ENCODE measurements around the gene DPH3. TPM values are rescaled to one million over a fixed set of nuclear protein-coding genes. Genes with fewer than 3 reads are reported as not detected.

DPH3 gene
- total and polyA plus RNA-seq, 4 donors: 11.7 to 22.0 (median 16.3) TPM

- H3K27me3 ChIP-seq (ENCODE audit: control insufficient read depth in 3 of 3, insufficient read depth in 3 of 3, low read length in 2 of 3): no peaks in the 10 kb centered on the region
- no peak for TF ChIP-seq CTCF (IDR thresholded peaks at IDR 0.05; ENCODE audit: control extremely low read depth, extremely low read depth)
- H3K4me3 ChIP-seq: no peak overlapping the region
- H3K36me3 ChIP-seq (ENCODE audit: control insufficient read depth in 4 of 4, insufficient read depth in 4 of 4, low read length in 4 of 4): peaks cover 4 to 10% (median 5%) of the 10 kb centered on the region in 4 donors
- no peaks in the 10 kb centered on the region for H3K9me3 ChIP-seq (ENCODE audit: control insufficient read depth in 4 of 4, insufficient read depth in 3 of 4, low read length in 3 of 4)
- no peak overlapping the region for H3K9ac ChIP-seq (ENCODE audit: insufficient read depth in 1 of 2, low read length in 2 of 2)
- no peak for ATAC-seq (ENCODE audit: insufficient read depth, low FRiP score)
- DNase-seq: no peak
- H3K4me1 ChIP-seq (ENCODE audit: control insufficient read depth in 5 of 5, insufficient read depth in 5 of 5, low read length in 5 of 5): peaks cover 2 to 13% (median 5%) of the 10 kb centered on the region in 5 donors
- 80 to 84% methylated on average over 9 of the region's 9 CpGs for WGBS, 2 donors
- H3K27ac ChIP-seq (ENCODE audit: low read depth in 1 of 2, low read length in 1 of 2): no peak overlapping the region
Observed at GRCh38 chr3:16297997-16298885, 33.5 kb upstream of the DPH3 start.

GRCh38 chr3:16295298-16295890, 30.7 kb upstream of the DPH3 start:
- H3K27me3 ChIP-seq (ENCODE audit: control insufficient read depth in 3 of 3, insufficient read depth in 3 of 3, low read length in 2 of 3): no peaks in the 10 kb centered on the region
- H3K36me3 ChIP-seq (ENCODE audit: control insufficient read depth in 4 of 4, insufficient read depth in 4 of 4, low read length in 4 of 4): peaks cover 4% of the 10 kb centered on the region in 4 donors
- no peak overlapping the region for H3K27ac ChIP-seq (ENCODE audit: low read depth in 1 of 2, low read length in 1 of 2)
- no peak for TF ChIP-seq CTCF (IDR thresholded peaks at IDR 0.05; ENCODE audit: control extremely low read depth, extremely low read depth)
- H3K9ac ChIP-seq (ENCODE audit: insufficient read depth in 1 of 2, low read length in 2 of 2): no peak overlapping the region
- ATAC-seq (ENCODE audit: insufficient read depth, low FRiP score): no peak
- WGBS, 2 donors: 87% methylated on average over 3 of the region's 3 CpGs
- H3K4me1 ChIP-seq (ENCODE audit: control insufficient read depth in 5 of 5, insufficient read depth in 5 of 5, low read length in 5 of 5): peaks cover 0 to 8% (median under 1%) of the 10 kb centered on the region in 5 donors
- no peak overlapping the region for H3K4me3 ChIP-seq
- no peaks in the 10 kb centered on the region for H3K9me3 ChIP-seq (ENCODE audit: control insufficient read depth in 4 of 4, insufficient read depth in 3 of 4, low read length in 3 of 4)
- DNase-seq: no peak

- H3K9ac ChIP-seq (ENCODE audit: insufficient read depth in 1 of 2, low read length in 2 of 2): no peak overlapping the region
- H3K36me3 ChIP-seq (ENCODE audit: control insufficient read depth in 4 of 4, insufficient read depth in 4 of 4, low read length in 4 of 4): peaks cover 4% of the 10 kb centered on the region in 4 donors
- peaks cover 0 to 8% (median 0%) of the 10 kb centered on the region in 5 donors for H3K4me1 ChIP-seq (ENCODE audit: control insufficient read depth in 5 of 5, insufficient read depth in 5 of 5, low read length in 5 of 5)
- H3K27ac ChIP-seq (ENCODE audit: low read depth in 1 of 2, low read length in 1 of 2): no peak overlapping the region
- H3K9me3 ChIP-seq (ENCODE audit: control insufficient read depth in 4 of 4, insufficient read depth in 3 of 4, low read length in 3 of 4): no peaks in the 10 kb centered on the region
- no peak for TF ChIP-seq CTCF (IDR thresholded peaks at IDR 0.05; ENCODE audit: control extremely low read depth, extremely low read depth)
- no peak overlapping the region for H3K4me3 ChIP-seq
- ATAC-seq (ENCODE audit: insufficient read depth, low FRiP score): no peak
- no peak for DNase-seq
- WGBS, 2 donors: 86 to 92% methylated on average over 5 of the region's 5 CpGs
- no peaks in the 10 kb centered on the region for H3K27me3 ChIP-seq (ENCODE audit: control insufficient read depth in 3 of 3, insufficient read depth in 3 of 3, low read length in 2 of 3)
Observed at GRCh38 chr3:16294844-16295243, 30.1 kb upstream of the DPH3 start.
